GM12878 (cell line): Measurements from ENCODE around the gene SAMD4A. TPM values are rescaled to one million over a fixed set of nuclear protein-coding genes. Genes with fewer than 3 reads are reported as not detected.

Experiments used
- ATAC-seq: fragments of 200-7000 bp; cut with Tn5 transposase; 3 replicates; pipeline ENCODE4 v1.9.1; 2020; ENCODE audit warnings: mild to moderate bottlenecking, moderate library complexity
- BruUV-seq: library from RNA; stranded (reverse); fragments of 400-500 nt; replicated peaks from 2 replicates; lab custom pipeline; 2021; lab: Mats Ljungman, UMichigan
- CTCF ChIA-PET: fragments of 300-600 bp; sonication (Branson Sonifier 250); formaldehyde crosslinking; extraction: SDS; loops from one replicate; lab custom pipeline; 2021; ENCODE audit warnings: inconsistent platforms; lab: Yijun Ruan, JAX
- POLR2A ChIA-PET: fragments of 350-600 bp; formaldehyde crosslinking; extraction: SDS; loops from one replicate; lab custom pipeline; 2021; ENCODE audit warnings: inconsistent platforms; lab: Charles Lee
- RAD21 ChIA-PET: fragments of 300-600 bp; sonication (Branson Sonifier 250); formaldehyde crosslinking; loops from one replicate; lab custom pipeline; 2023; ENCODE audit warnings: antibody characterized with exemption; ENCODE audit not compliant: unreplicated experiment; lab: Charles Lee
- SMC1A ChIA-PET: fragments of 300-600 bp; sonication (Branson Sonifier 250); formaldehyde crosslinking; loops from one replicate; lab custom pipeline; 2023; ENCODE audit not compliant: unreplicated experiment, uncharacterized antibody; lab: Charles Lee
- DNase-seq: peaks from one replicate; pipeline ENCODE4 v3.0.0-alpha.2; 2011; ENCODE audit warnings: low read depth, low spot score
- FAIRE-seq: peaks from 3 replicates; lab custom pipeline; 2011; peaks lifted over from hg19 to GRCh38; lab: Jason Lieb, UNC
- H2AFZ ChIP-seq: 2 replicates; pipeline ENCODE4 v1.6.0; 2011; ENCODE audit warnings: low read depth, low read length, control low read depth; ENCODE audit not compliant: control insufficient read depth
- H3K27ac ChIP-seq: 2 replicates; pipeline ENCODE4 v1.5.1; 2011; ENCODE audit warnings: control low read depth; ENCODE audit not compliant: control insufficient read depth, insufficient read depth
- H3K27me3 ChIP-seq, 2 experiments: replicated peaks in 1 of 2; 2 replicates each; pipeline versions ENCODE4 v1.6.0 to v1.6.1; 2011; ENCODE audit warnings: low read length in 1 of 2; ENCODE audit not compliant: control insufficient read depth in 2 of 2, insufficient read depth in 2 of 2
- H3K36me3 ChIP-seq, 2 experiments: 2 replicates each; pipeline ENCODE4 v1.5.1; 2011; ENCODE audit warnings: low read length in 1 of 2; ENCODE audit not compliant: control insufficient read depth in 2 of 2, insufficient read depth in 2 of 2
- H3K4me1 ChIP-seq: 2 replicates; pipeline ENCODE4 v1.6.1; 2011; ENCODE audit warnings: mild to moderate bottlenecking, low read length, moderate library complexity, mixed read lengths; ENCODE audit not compliant: control insufficient read depth, insufficient read depth
- H3K4me2 ChIP-seq: 2 replicates; pipeline ENCODE4 v1.6.0; 2011; ENCODE audit warnings: control low read depth; ENCODE audit not compliant: control insufficient read depth, insufficient read depth
- H3K4me3 ChIP-seq: fragments of 200-600 bp; sonication (generic); 2 replicates; pipeline ENCODE4 v1.5.1; 2016
- H3K79me2 ChIP-seq: 2 replicates; pipeline ENCODE4 v1.6.0; 2011; ENCODE audit warnings: low read length; ENCODE audit not compliant: control insufficient read depth, insufficient read depth
- H3K9ac ChIP-seq: 2 replicates; pipeline ENCODE4 v1.8.0; 2011; ENCODE audit warnings: low read length, control low read depth, mixed read lengths; ENCODE audit not compliant: control insufficient read depth, insufficient read depth
- H3K9me3 ChIP-seq: replicated peaks from 3 replicates; pipeline ENCODE4 v1.5.1; 2011; ENCODE audit warnings: mild to moderate bottlenecking, low read length; ENCODE audit not compliant: control insufficient read depth, insufficient read depth
- H4K20me1 ChIP-seq: 2 replicates; pipeline ENCODE4 v1.6.0; 2011; ENCODE audit not compliant: control insufficient read depth, insufficient read depth
- BCL11A ChIP-seq: IDR thresholded peaks from 2 replicates; pipeline ENCODE4 v1.6.1; 2011; ENCODE audit warnings: low read depth, low read length
- CREM ChIP-seq: IDR thresholded peaks from 2 replicates; pipeline ENCODE4 v1.6.1; 2014; ENCODE audit warnings: antibody characterized with exemption, low read depth
- MTA2 ChIP-seq: fragments of 450-650 bp; IDR thresholded peaks from 2 replicates; pipeline ENCODE4 v1.6.1; 2016; ENCODE audit warnings: low read depth, mild to moderate bottlenecking, moderate library complexity
- TCF12 ChIP-seq: IDR thresholded peaks from 2 replicates; pipeline ENCODE4 v1.6.1; 2011; ENCODE audit warnings: low read depth, mild to moderate bottlenecking, low read length
- WGBS: methylation state at CpG from one replicate; pipeline ENCODE4 v1.1.6; 2016; ENCODE audit warnings: low lambda C conversion rate; ENCODE audit not compliant: insufficient replicate concordance, insufficient coverage; ENCODE audit errors: missing lambda C conversion rate; 5-methylcytosine and 5-hydroxymethylcytosine counted together
- in situ Hi-C: fragments of 300-500 bp; cut with MboI; formaldehyde crosslinking; loops from 9 replicates; pipeline ENCODE4 v1.14.3; 2018; ENCODE audit warnings: mixed read lengths
- intact Hi-C: fragments of 100-400 bp; cut with micrococcal nuclease; formaldehyde crosslinking; loops from one replicate; pipeline ENCODE4 v1.14.2; 2022; ENCODE audit not compliant: unreplicated experiment
- polyA plus RNA-seq, 11 experiments: library from polyadenylated mRNA; depleted of rRNA in 4 of 11; unstranded in 6 of 11; stranded (reverse) in 5 of 11; fragments of >200 nt; fragmentation: Nextera tagmentation in 4 of 11; fragmentation: Illumina TruSeq in 1 of 11; extraction: Ambion mirVana in 4 of 11; extraction: Trizol in 1 of 11; gene quantifications; 1 replicate in 1 of 11; 2 replicates in 10 of 11; pipeline versions ENCODE4 v1.2.1 to v1.2.3, GENCODE V29; 2011 to 2016; ENCODE audit warnings: inconsistent platforms in 2 of 11, missing spikeins in 2 of 11, low read depth in 1 of 11
- total RNA-seq, 4 experiments: library from RNA; depleted of rRNA in 3 of 4; stranded (reverse); fragments of >200 nt in 3 of 4; fragmentation: Illumina TruSeq in 1 of 4; extraction: Trizol in 1 of 4; gene quantifications; 2 replicates each; pipeline versions ENCODE4 v1.2.1 to v1.2.3, GENCODE V29; 2013 to 2021
- TF ChIP-seq, protein P1 (sequence below): fragments of 450-650 bp; formaldehyde crosslinking; IDR thresholded peaks from 2 replicates; pipeline ENCODE4 v1.5.0; 2022; ENCODE audit warnings: mild to moderate bottlenecking, missing genetic modification characterization
- TF ChIP-seq, protein P2 (sequence below): IDR thresholded peaks from 2 replicates; pipeline ENCODE4 v1.6.1; 2012; ENCODE audit warnings: improper control_type of control experiment, low read depth, low read length; ENCODE audit not compliant: insufficient replicate concordance
- TF ChIP-seq, protein P3 (sequence below): IDR thresholded peaks from 2 replicates; pipeline ENCODE4 v1.6.1; 2011; ENCODE audit warnings: low read depth, low read length, improper control_type of control experiment, borderline replicate concordance
- TF ChIP-seq, protein P4 (sequence below): IDR thresholded peaks from 2 replicates; pipeline ENCODE4 v1.6.1; 2012; ENCODE audit warnings: low read depth, low read length, improper control_type of control experiment
- TF ChIP-seq, protein P5 (sequence below): fragments of 450-650 bp; formaldehyde crosslinking; IDR thresholded peaks from 2 replicates; pipeline ENCODE4 v1.4.0; 2020; ENCODE audit warnings: mild to moderate bottlenecking, moderate library complexity

Gene SAMD4A
- total and polyA plus RNA-seq, 10 of the 15 experiments (the other 5 are each of a cell fraction or from before 2014, with no cell fraction given): 0.05 to 0.56 (median 0.31) TPM

- H3K27ac ChIP-seq: no peak overlapping the region
- no peak overlapping the region for H3K4me3 ChIP-seq
- ChIA-PET RAD21 (no interaction called here), SMC1A (interaction anchor here (0.6 kb wide), 1 partner anchor 42 kb away, joined by 3 read pairs; no protein-coding TSS in a partner anchor), CTCF (interaction anchor here (1.4 to 1.8 kb wide), 2 partner anchors 11 to 171 kb away, joined by 3 read pairs; no protein-coding TSS in a partner anchor), POLR2A (no interaction called here)
- H3K4me2 ChIP-seq: no peak overlapping the region
- H3K9ac ChIP-seq: no peak overlapping the region
- H3K36me3 ChIP-seq: no peaks in the 10 kb centered on the region
- intact Hi-C loops (no loop called here), in situ Hi-C loops (no loop called here)
- no peak for ATAC-seq
- H3K9me3 ChIP-seq: no peaks in the 10 kb centered on the region
- no peaks in the 10 kb centered on the region for H4K20me1 ChIP-seq
- BruUV-seq: no TSS peak
- no peaks in the 10 kb centered on the region for H3K79me2 ChIP-seq
- no peak overlapping the region for H2AFZ ChIP-seq
- H3K4me1 ChIP-seq: peaks cover 10% of the 10 kb centered on the region
- WGBS: 79% methylated on average over 6 of the region's 6 CpGs
- DNase-seq: no peak
- FAIRE-seq: no peak
- no peaks in the 10 kb centered on the region for H3K27me3 ChIP-seq
- TF ChIP-seq TCF12 (no peak), BCL11A (no peak), CREM (no peak), MTA2 (no peak)
- TF ChIP-seq, protein P1, sequence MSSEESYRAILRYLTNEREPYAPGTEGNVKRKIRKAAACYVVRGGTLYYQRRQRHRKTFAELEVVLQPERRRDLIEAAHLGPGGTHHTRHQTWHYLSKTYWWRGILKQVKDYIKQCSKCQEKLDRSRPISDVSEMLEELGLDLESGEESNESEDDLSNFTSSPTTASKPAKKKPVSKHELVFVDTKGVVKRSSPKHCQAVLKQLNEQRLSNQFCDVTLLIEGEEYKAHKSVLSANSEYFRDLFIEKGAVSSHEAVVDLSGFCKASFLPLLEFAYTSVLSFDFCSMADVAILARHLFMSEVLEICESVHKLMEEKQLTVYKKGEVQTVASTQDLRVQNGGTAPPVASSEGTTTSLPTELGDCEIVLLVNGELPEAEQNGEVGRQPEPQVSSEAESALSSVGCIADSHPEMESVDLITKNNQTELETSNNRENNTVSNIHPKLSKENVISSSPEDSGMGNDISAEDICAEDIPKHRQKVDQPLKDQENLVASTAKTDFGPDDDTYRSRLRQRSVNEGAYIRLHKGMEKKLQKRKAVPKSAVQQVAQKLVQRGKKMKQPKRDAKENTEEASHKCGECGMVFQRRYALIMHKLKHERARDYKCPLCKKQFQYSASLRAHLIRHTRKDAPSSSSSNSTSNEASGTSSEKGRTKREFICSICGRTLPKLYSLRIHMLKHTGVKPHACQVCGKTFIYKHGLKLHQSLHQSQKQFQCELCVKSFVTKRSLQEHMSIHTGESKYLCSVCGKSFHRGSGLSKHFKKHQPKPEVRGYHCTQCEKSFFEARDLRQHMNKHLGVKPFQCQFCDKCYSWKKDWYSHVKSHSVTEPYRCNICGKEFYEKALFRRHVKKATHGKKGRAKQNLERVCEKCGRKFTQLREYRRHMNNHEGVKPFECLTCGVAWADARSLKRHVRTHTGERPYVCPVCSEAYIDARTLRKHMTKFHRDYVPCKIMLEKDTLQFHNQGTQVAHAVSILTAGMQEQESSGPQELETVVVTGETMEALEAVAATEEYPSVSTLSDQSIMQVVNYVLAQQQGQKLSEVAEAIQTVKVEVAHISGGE (CRISPR knock-in tag): no peak
- TF ChIP-seq, protein P2, sequence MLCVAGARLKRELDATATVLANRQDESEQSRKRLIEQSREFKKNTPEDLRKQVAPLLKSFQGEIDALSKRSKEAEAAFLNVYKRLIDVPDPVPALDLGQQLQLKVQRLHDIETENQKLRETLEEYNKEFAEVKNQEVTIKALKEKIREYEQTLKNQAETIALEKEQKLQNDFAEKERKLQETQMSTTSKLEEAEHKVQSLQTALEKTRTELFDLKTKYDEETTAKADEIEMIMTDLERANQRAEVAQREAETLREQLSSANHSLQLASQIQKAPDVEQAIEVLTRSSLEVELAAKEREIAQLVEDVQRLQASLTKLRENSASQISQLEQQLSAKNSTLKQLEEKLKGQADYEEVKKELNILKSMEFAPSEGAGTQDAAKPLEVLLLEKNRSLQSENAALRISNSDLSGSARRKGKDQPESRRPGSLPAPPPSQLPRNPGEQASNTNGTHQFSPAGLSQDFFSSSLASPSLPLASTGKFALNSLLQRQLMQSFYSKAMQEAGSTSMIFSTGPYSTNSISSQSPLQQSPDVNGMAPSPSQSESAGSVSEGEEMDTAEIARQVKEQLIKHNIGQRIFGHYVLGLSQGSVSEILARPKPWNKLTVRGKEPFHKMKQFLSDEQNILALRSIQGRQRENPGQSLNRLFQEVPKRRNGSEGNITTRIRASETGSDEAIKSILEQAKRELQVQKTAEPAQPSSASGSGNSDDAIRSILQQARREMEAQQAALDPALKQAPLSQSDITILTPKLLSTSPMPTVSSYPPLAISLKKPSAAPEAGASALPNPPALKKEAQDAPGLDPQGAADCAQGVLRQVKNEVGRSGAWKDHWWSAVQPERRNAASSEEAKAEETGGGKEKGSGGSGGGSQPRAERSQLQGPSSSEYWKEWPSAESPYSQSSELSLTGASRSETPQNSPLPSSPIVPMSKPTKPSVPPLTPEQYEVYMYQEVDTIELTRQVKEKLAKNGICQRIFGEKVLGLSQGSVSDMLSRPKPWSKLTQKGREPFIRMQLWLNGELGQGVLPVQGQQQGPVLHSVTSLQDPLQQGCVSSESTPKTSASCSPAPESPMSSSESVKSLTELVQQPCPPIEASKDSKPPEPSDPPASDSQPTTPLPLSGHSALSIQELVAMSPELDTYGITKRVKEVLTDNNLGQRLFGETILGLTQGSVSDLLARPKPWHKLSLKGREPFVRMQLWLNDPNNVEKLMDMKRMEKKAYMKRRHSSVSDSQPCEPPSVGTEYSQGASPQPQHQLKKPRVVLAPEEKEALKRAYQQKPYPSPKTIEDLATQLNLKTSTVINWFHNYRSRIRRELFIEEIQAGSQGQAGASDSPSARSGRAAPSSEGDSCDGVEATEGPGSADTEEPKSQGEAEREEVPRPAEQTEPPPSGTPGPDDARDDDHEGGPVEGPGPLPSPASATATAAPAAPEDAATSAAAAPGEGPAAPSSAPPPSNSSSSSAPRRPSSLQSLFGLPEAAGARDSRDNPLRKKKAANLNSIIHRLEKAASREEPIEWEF: no peak
- TF ChIP-seq, protein P3, sequence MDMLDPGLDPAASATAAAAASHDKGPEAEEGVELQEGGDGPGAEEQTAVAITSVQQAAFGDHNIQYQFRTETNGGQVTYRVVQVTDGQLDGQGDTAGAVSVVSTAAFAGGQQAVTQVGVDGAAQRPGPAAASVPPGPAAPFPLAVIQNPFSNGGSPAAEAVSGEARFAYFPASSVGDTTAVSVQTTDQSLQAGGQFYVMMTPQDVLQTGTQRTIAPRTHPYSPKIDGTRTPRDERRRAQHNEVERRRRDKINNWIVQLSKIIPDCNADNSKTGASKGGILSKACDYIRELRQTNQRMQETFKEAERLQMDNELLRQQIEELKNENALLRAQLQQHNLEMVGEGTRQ: no peak
- TF ChIP-seq, protein P4, sequence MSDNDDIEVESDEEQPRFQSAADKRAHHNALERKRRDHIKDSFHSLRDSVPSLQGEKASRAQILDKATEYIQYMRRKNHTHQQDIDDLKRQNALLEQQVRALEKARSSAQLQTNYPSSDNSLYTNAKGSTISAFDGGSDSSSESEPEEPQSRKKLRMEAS: no peak
- TF ChIP-seq, protein P5, sequence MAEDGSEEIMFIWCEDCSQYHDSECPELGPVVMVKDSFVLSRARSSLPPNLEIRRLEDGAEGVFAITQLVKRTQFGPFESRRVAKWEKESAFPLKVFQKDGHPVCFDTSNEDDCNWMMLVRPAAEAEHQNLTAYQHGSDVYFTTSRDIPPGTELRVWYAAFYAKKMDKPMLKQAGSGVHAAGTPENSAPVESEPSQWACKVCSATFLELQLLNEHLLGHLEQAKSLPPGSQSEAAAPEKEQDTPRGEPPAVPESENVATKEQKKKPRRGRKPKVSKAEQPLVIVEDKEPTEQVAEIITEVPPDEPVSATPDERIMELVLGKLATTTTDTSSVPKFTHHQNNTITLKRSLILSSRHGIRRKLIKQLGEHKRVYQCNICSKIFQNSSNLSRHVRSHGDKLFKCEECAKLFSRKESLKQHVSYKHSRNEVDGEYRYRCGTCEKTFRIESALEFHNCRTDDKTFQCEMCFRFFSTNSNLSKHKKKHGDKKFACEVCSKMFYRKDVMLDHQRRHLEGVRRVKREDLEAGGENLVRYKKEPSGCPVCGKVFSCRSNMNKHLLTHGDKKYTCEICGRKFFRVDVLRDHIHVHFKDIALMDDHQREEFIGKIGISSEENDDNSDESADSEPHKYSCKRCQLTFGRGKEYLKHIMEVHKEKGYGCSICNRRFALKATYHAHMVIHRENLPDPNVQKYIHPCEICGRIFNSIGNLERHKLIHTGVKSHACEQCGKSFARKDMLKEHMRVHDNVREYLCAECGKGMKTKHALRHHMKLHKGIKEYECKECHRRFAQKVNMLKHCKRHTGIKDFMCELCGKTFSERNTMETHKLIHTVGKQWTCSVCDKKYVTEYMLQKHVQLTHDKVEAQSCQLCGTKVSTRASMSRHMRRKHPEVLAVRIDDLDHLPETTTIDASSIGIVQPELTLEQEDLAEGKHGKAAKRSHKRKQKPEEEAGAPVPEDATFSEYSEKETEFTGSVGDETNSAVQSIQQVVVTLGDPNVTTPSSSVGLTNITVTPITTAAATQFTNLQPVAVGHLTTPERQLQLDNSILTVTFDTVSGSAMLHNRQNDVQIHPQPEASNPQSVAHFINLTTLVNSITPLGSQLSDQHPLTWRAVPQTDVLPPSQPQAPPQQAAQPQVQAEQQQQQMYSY: no peak
These were observed 168.0 kb downstream of the SAMD4A start for GRCh38 chr14:54734966-54735365.
